Measurements from ENCODE around the gene SLC8A2. TPM values are rescaled to one million over a fixed set of nuclear protein-coding genes. Genes with fewer than 3 reads are reported as not detected.
"Not testable (repeated sequence)": the region's sequence is repeated elsewhere in the genome, so short reads cannot be mapped to it uniquely, and the experiment has no call there.

The SLC8A2 gene
- polyA plus RNA-seq, 1 donor (not counting 4 experiments of a cell fraction or from before 2014, with no cell fraction given), result 0.17 TPM

GRCh38 chr19:47487551-47488515, 16.1 kb upstream of the SLC8A2 start:
- H3K36me3 ChIP-seq (ENCODE audit: control insufficient read depth in 2 of 2, extremely low read depth in 1 of 2, insufficient read depth in 2 of 2, low read length in 2 of 2), result peaks cover 21 to 33% of the 10 kb centered on the region in 2 experiments

GRCh38 chr19:47486900-47487299, 15.2 kb upstream of the SLC8A2 start:
- no peaks in the 10 kb centered on the region for H3K79me2 ChIP-seq (ENCODE audit: control insufficient read depth, insufficient read depth, low read length)
- H3K4me2 ChIP-seq (ENCODE audit: control insufficient read depth, extremely low read depth, insufficient read depth, low read depth, low read length), result no peak overlapping the region
- no peaks in the 10 kb centered on the region for H3K9me3 ChIP-seq (ENCODE audit: control insufficient read depth, low read depth, low read length)
- H3K27me3 ChIP-seq (ENCODE audit: control insufficient read depth, extremely low read depth, insufficient read depth, low read length), result no peaks in the 10 kb centered on the region
- no peaks in the 10 kb centered on the region for H3K9me1 ChIP-seq (ENCODE audit: control insufficient read depth, extremely low read depth, insufficient read depth, low read length)
- no peak overlapping the region for H3K9ac ChIP-seq (ENCODE audit: control insufficient read depth, extremely low read depth, insufficient read depth, low read length)
- dilution Hi-C loops (cut with MboI; ENCODE audit: extremely low pct_ligation_motif_present, low sequenced_read_pairs), result no loop called here
- no peak for FAIRE-seq
- H2AFZ ChIP-seq (ENCODE audit: control insufficient read depth, low read length), result no peak overlapping the region
- peaks cover 13% of the 10 kb centered on the region for H3K4me1 ChIP-seq (ENCODE audit: control insufficient read depth, extremely low read depth, insufficient read depth, low read length)
- no peak for TF ChIP-seq EZH2 (IDR thresholded peaks at IDR 0.05; ENCODE audit: low read length)
- TF ChIP-seq, protein P1, sequence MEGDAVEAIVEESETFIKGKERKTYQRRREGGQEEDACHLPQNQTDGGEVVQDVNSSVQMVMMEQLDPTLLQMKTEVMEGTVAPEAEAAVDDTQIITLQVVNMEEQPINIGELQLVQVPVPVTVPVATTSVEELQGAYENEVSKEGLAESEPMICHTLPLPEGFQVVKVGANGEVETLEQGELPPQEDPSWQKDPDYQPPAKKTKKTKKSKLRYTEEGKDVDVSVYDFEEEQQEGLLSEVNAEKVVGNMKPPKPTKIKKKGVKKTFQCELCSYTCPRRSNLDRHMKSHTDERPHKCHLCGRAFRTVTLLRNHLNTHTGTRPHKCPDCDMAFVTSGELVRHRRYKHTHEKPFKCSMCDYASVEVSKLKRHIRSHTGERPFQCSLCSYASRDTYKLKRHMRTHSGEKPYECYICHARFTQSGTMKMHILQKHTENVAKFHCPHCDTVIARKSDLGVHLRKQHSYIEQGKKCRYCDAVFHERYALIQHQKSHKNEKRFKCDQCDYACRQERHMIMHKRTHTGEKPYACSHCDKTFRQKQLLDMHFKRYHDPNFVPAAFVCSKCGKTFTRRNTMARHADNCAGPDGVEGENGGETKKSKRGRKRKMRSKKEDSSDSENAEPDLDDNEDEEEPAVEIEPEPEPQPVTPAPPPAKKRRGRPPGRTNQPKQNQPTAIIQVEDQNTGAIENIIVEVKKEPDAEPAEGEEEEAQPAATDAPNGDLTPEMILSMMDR (optimal IDR thresholded peaks at IDR 0.05 in 1 of 3, IDR thresholded peaks at IDR 0.05 in 1 of 3, conservative IDR thresholded peaks at IDR 0.05 in 1 of 3; ENCODE audit: extremely low read depth in 1 of 3, insufficient read depth in 2 of 3, low read length in 3 of 3), result no peak
- DNase-seq (ENCODE audit: low read depth, low spot score), result no peak
- no peak overlapping the region for H3K4me3 ChIP-seq (ENCODE audit: control insufficient read depth in 2 of 3, extremely low read depth in 1 of 3, insufficient read depth in 2 of 3, low read depth in 1 of 3, low read length in 3 of 3)
- peaks cover 21 to 29% of the 10 kb centered on the region in 2 experiments for H3K36me3 ChIP-seq (ENCODE audit: control insufficient read depth in 2 of 2, extremely low read depth in 1 of 2, insufficient read depth in 2 of 2, low read length in 2 of 2)
- H4K20me1 ChIP-seq (ENCODE audit: control insufficient read depth, extremely low read depth, insufficient read depth, low read length), result no peaks in the 10 kb centered on the region
- H3K27ac ChIP-seq (ENCODE audit: control insufficient read depth, insufficient read depth, low read length), result no peak overlapping the region

More at GRCh38 chr19:47487551-47488515, 16.1 kb upstream of the SLC8A2 start:
- Histone ChIP-seq H3K79me2 (ENCODE audit: control insufficient read depth, insufficient read depth, low read length) (no peaks in the 10 kb centered on the region), H3K4me3 (ENCODE audit: control insufficient read depth in 2 of 3, extremely low read depth in 1 of 3, insufficient read depth in 2 of 3, low read depth in 1 of 3, low read length in 3 of 3) (no peak overlapping the region), H3K9me1 (ENCODE audit: control insufficient read depth, extremely low read depth, insufficient read depth, low read length) (no peaks in the 10 kb centered on the region), H3K27me3 (ENCODE audit: control insufficient read depth, extremely low read depth, insufficient read depth, low read length) (no peaks in the 10 kb centered on the region), H3K4me2 (ENCODE audit: control insufficient read depth, extremely low read depth, insufficient read depth, low read depth, low read length) (no peak overlapping the region), H3K27ac (ENCODE audit: control insufficient read depth, insufficient read depth, low read length) (no peak overlapping the region), H2AFZ (ENCODE audit: control insufficient read depth, low read length) (no peak overlapping the region), H4K20me1 (ENCODE audit: control insufficient read depth, extremely low read depth, insufficient read depth, low read length) (no peaks in the 10 kb centered on the region), H3K9ac (ENCODE audit: control insufficient read depth, extremely low read depth, insufficient read depth, low read length) (no peak overlapping the region), H3K4me1 (ENCODE audit: control insufficient read depth, extremely low read depth, insufficient read depth, low read length) (peaks cover 13% of the 10 kb centered on the region), H3K9me3 (ENCODE audit: control insufficient read depth, low read depth, low read length) (no peaks in the 10 kb centered on the region)
- DNase-seq (ENCODE audit: low read depth, low spot score) (no peak), FAIRE-seq (no peak)
- TF ChIP-seq, protein P1 (optimal IDR thresholded peaks at IDR 0.05 in 1 of 3, IDR thresholded peaks at IDR 0.05 in 1 of 3, conservative IDR thresholded peaks at IDR 0.05 in 1 of 3; ENCODE audit: extremely low read depth in 1 of 3, insufficient read depth in 2 of 3, low read length in 3 of 3), result no peak
- TF ChIP-seq EZH2 (IDR thresholded peaks at IDR 0.05; ENCODE audit: low read length), result no peak
- dilution Hi-C loops (cut with MboI; ENCODE audit: extremely low pct_ligation_motif_present, low sequenced_read_pairs), result no loop called here

DNA sequence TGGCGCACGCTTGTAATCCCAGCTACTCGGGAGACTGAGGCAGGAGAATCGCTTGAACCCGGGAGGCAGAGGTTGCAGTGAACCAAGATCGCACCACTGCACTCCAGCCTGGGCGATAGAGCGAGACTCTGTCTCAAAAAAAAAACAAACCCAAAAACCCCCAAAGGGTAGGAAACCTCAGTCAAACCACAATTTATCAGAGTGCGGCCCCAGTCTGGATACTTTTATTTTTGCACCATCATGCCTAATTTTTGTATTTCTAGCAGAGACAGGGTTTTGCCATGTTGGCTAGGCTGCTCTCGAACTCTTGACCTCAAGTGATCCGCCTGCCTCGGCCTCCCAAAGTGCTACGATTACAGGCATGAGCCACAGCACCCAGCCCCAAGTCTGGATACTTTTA, 14.5 kb upstream of the SLC8A2 start:
- H3K9me3 ChIP-seq (ENCODE audit: control insufficient read depth, low read depth, low read length); H3K4me2 ChIP-seq (ENCODE audit: control insufficient read depth, extremely low read depth, insufficient read depth, low read depth, low read length); H3K9me1 ChIP-seq (ENCODE audit: control insufficient read depth, extremely low read depth, insufficient read depth, low read length); H2AFZ ChIP-seq (ENCODE audit: control insufficient read depth, low read length); H3K79me2 ChIP-seq (ENCODE audit: control insufficient read depth, insufficient read depth, low read length); FAIRE-seq; H4K20me1 ChIP-seq (ENCODE audit: control insufficient read depth, extremely low read depth, insufficient read depth, low read length); H3K27ac ChIP-seq (ENCODE audit: control insufficient read depth, insufficient read depth, low read length); dilution Hi-C loops (cut with MboI; ENCODE audit: extremely low pct_ligation_motif_present, low sequenced_read_pairs); H3K27me3 ChIP-seq (ENCODE audit: control insufficient read depth, extremely low read depth, insufficient read depth, low read length); H3K9ac ChIP-seq (ENCODE audit: control insufficient read depth, extremely low read depth, insufficient read depth, low read length); DNase-seq (ENCODE audit: low read depth, low spot score); H3K4me3 ChIP-seq (ENCODE audit: control insufficient read depth in 2 of 3, extremely low read depth in 1 of 3, insufficient read depth in 2 of 3, low read depth in 1 of 3, low read length in 3 of 3): not testable (repeated sequence)
- Histone ChIP-seq H3K36me3 (ENCODE audit: control insufficient read depth in 2 of 2, extremely low read depth in 1 of 2, insufficient read depth in 2 of 2, low read length in 2 of 2) (peaks cover 17 to 24% of the 10 kb centered on the region in 2 experiments), H3K4me1 (ENCODE audit: control insufficient read depth, extremely low read depth, insufficient read depth, low read length) (peaks cover 13% of the 10 kb centered on the region)
